ENCODE measurements around the gene CDHR4.
"Not testable (repeated sequence)": the region's sequence is repeated elsewhere in the genome, so short reads cannot be mapped to it uniquely, and the experiment has no call there.

CDHR4 gene

GRCh38 chr3:49840388-49840787, 40.7 kb upstream of the CDHR4 start:
- no peak for DNase-seq (ENCODE audit: low read depth)
- TF ChIP-seq CTCF (conservative IDR thresholded peaks at IDR 0.05; ENCODE audit: low read depth, low read length): no peak
- H3K4me3 ChIP-seq (ENCODE audit: low read length): no peak overlapping the region

- peak; percentile 26 for DNase-seq (ENCODE audit: low read depth)
- no peak overlapping the region for H3K4me3 ChIP-seq (ENCODE audit: low read length)
- TF ChIP-seq CTCF (conservative IDR thresholded peaks at IDR 0.05; ENCODE audit: low read depth, low read length): peak; percentile 94
Observed at GRCh38 chr3:49839193-49839809, 39.6 kb upstream of the CDHR4 start.

GRCh38 chr3:49831341-49831740, 31.7 kb upstream of the CDHR4 start:
- H3K4me3 ChIP-seq (ENCODE audit: low read length): no peak overlapping the region
- no peak for DNase-seq (ENCODE audit: low read depth)
- TF ChIP-seq CTCF (conservative IDR thresholded peaks at IDR 0.05; ENCODE audit: low read depth, low read length): no peak

GRCh38 chr3:49826016-49826415, 26.3 kb upstream of the CDHR4 start:
- no peak for TF ChIP-seq CTCF (conservative IDR thresholded peaks at IDR 0.05; ENCODE audit: low read depth, low read length)
- H3K4me3 ChIP-seq (ENCODE audit: low read length): no peak overlapping the region
- DNase-seq (ENCODE audit: low read depth): no peak

- not testable (repeated sequence) for H3K4me3 ChIP-seq (ENCODE audit: low read length); DNase-seq (ENCODE audit: low read depth)
Observed at GRCh38 chr3:49823131-49823530, 23.5 kb upstream of the CDHR4 start.

GRCh38 chr3:49813497-49814174, 14.0 kb upstream of the CDHR4 start, which contains the start of gene UBA7:
Gene UBA7 (minus strand): TSS chr3:49813953. CDS start chr3:49813787, 166 bp downstream.
- no peak within 1 kb of the TSS for H3K4me3 ChIP-seq (ENCODE audit: low read length)
- no peak for DNase-seq (ENCODE audit: low read depth)
- TF ChIP-seq CTCF (conservative IDR thresholded peaks at IDR 0.05; ENCODE audit: low read depth, low read length): no peak

- TF ChIP-seq CTCF (conservative IDR thresholded peaks at IDR 0.05; ENCODE audit: low read depth, low read length): no peak
- DNase-seq (ENCODE audit: low read depth): no peak
- H3K4me3 ChIP-seq (ENCODE audit: low read length): no peak overlapping the region
Observed at GRCh38 chr3:49812916-49813496, 13.3 kb upstream of the CDHR4 start.

Measured in retinal pigment epithelial cell (primary cell).